KOPT-K1 (cell line): ENCODE measurements around the gene RNF150.
"Not testable (repeated sequence)": the region's sequence is repeated elsewhere in the genome, so short reads cannot be mapped to it uniquely, and the experiment has no call there.

Source experiments
- H3K27ac ChIP-seq: fragments of 200-600 bp; sonication (generic); 2 replicates; pipeline ENCODE4 v1.5.1; 2016; ENCODE audit warnings: antibody characterized with exemption, mild to moderate bottlenecking, low read depth, low read length; ENCODE audit not compliant: poor library complexity, severe bottlenecking
- H3K36me3 ChIP-seq: fragments of 200-600 bp; sonication (generic); 2 replicates; pipeline ENCODE4 v1.5.1; 2017; ENCODE audit warnings: antibody characterized with exemption, mild to moderate bottlenecking, low read length, moderate library complexity; ENCODE audit not compliant: insufficient read depth
- H3K9me3 ChIP-seq: fragments of 200-600 bp; sonication (generic); 2 replicates; pipeline ENCODE4 v1.5.1; 2017; ENCODE audit warnings: antibody characterized with exemption, low read length, mild to moderate bottlenecking; ENCODE audit not compliant: insufficient read depth, poor library complexity, severe bottlenecking

Gene RNF150

GRCh38 chr4:141074098-141074878, 59.0 kb downstream of the RNF150 start:
- H3K36me3 ChIP-seq, result no peaks in the 10 kb centered on the region
- no peak overlapping the region for H3K27ac ChIP-seq
- H3K9me3 ChIP-seq, result no peaks in the 10 kb centered on the region

GRCh38 chr4:141066690-141067089, 66.6 kb downstream of the RNF150 start:
- H3K36me3 ChIP-seq, result no peaks in the 10 kb centered on the region
- H3K27ac ChIP-seq, result no peak overlapping the region
- H3K9me3 ChIP-seq, result no peaks in the 10 kb centered on the region

DNA sequence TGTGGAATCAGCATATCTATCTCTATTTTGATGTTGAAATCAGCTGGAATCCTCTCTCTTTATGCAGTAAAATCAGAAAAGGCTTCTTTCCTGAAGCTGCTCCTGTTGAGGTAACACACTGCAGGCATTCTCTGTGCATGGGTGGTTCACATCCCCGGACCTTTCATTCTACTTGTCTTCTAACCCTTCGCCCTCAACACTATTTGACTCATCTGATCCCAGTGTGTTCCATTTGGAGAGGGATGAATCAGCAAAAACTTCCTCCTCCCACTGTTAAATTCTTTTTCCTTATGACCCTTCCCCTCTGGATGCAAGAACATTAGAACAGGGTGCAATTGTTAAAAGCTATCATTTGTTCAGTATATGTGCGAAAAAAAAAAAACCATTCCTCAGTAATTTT, 67.4 kb downstream of the RNF150 start:
- no peaks in the 10 kb centered on the region for H3K9me3 ChIP-seq
- no peak overlapping the region for H3K27ac ChIP-seq
- no peaks in the 10 kb centered on the region for H3K36me3 ChIP-seq

GRCh38 chr4:141062651-141063050, 70.6 kb downstream of the RNF150 start:
- H3K36me3 ChIP-seq, result no peaks in the 10 kb centered on the region
- no peak overlapping the region for H3K27ac ChIP-seq
- no peaks in the 10 kb centered on the region for H3K9me3 ChIP-seq

GRCh38 chr4:141058591-141059512, 74.4 kb downstream of the RNF150 start:
- H3K9me3 ChIP-seq, result no peaks in the 10 kb centered on the region
- H3K27ac ChIP-seq, result no peak overlapping the region
- no peaks in the 10 kb centered on the region for H3K36me3 ChIP-seq

GRCh38 chr4:141057582-141057981, 75.7 kb downstream of the RNF150 start:
- Histone ChIP-seq H3K36me3 (no peaks in the 10 kb centered on the region), H3K9me3 (no peaks in the 10 kb centered on the region), H3K27ac (no peak overlapping the region)

GRCh38 chr4:141056473-141056872, 76.8 kb downstream of the RNF150 start:
- Histone ChIP-seq H3K36me3 (no peaks in the 10 kb centered on the region), H3K9me3 (peaks cover 7% of the 10 kb centered on the region), H3K27ac (no peak overlapping the region)

GRCh38 chr4:141054446-141054845, 78.8 kb downstream of the RNF150 start:
- peaks cover 21% of the 10 kb centered on the region for H3K9me3 ChIP-seq
- no peaks in the 10 kb centered on the region for H3K36me3 ChIP-seq
- no peak overlapping the region for H3K27ac ChIP-seq

- H3K9me3 ChIP-seq, result peaks cover 21% of the 10 kb centered on the region
- not testable (repeated sequence) for H3K27ac ChIP-seq, H3K36me3 ChIP-seq
Observed at GRCh38 chr4:141050999-141051398, 82.3 kb downstream of the RNF150 start.

- Histone ChIP-seq H3K36me3 (no peaks in the 10 kb centered on the region), H3K27ac (no peak overlapping the region), H3K9me3 (peaks cover 21% of the 10 kb centered on the region)
Observed at GRCh38 chr4:141047228-141047884, 85.9 kb downstream of the RNF150 start.

DNA sequence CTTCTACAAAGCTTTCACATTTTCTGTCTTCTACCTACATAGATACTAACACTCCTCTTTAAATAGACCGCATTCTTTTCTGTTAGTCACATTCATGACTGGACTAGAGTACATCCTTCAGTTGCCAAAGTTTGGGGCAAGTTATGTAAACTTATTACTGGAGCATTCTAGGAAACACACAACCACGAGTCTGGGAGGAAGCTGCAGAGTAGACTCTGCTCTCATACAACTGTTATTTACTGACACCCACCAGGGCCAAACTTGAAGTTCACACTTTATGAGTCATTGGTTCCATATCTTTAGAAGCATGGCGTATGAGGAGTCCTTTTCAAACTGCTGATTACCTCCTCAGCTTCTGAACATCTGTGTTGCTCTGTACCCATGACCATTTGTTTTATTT, 87.0 kb downstream of the RNF150 start:
- Histone ChIP-seq H3K27ac (no peak overlapping the region), H3K36me3 (no peaks in the 10 kb centered on the region), H3K9me3 (peaks cover 12% of the 10 kb centered on the region)

- Histone ChIP-seq H3K9me3 (peaks cover 8% of the 10 kb centered on the region), H3K36me3 (no peaks in the 10 kb centered on the region), H3K27ac (no peak overlapping the region)
Observed at GRCh38 chr4:141045848-141046247, 87.4 kb downstream of the RNF150 start.

DNA sequence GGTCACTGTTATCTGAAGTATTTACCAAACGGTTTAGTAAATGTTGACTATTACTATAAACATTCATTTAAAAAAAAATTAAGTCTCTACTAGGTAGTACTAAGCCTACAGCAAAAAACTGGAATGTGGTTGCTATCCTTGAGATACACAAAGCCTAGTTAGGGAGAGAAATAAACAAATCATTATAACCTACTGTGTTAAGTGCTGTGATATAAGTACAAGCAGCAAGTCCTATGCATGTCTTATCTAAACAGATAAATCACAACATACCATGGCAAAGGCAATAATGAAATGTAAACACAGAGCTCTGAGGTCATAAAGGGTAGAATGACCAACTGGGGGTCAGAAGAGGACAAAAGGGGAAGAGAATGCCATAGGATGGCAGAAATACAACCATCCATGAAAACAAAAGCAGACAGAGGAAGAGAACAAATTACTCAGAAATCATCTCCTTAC, 92.2 kb downstream of the RNF150 start:
- H3K27ac ChIP-seq, result no peak overlapping the region
- H3K36me3 ChIP-seq, result no peaks in the 10 kb centered on the region
- no peaks in the 10 kb centered on the region for H3K9me3 ChIP-seq

DNA sequence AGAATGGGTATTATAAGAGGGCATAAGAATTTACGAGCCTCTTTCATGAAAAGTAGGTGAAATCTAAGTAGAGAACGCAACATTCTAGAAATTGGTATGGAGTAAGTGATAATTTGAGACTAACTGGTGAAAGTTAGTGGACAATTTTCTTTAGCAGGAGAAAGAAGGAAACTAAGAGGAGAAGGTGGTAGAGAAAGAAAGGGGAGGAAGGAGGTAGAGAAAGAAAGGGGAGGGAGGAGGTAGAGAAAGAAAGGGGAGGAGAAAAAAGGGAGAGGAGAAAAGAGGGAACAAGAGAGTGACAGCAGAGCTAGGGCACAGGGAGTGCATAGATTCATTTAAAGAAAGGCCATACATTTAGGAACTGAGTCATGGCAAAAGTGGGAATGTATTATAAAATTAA, 94.1 kb downstream of the RNF150 start:
- H3K27ac ChIP-seq, result no peak overlapping the region
- H3K9me3 ChIP-seq, result no peaks in the 10 kb centered on the region
- no peaks in the 10 kb centered on the region for H3K36me3 ChIP-seq

DNA sequence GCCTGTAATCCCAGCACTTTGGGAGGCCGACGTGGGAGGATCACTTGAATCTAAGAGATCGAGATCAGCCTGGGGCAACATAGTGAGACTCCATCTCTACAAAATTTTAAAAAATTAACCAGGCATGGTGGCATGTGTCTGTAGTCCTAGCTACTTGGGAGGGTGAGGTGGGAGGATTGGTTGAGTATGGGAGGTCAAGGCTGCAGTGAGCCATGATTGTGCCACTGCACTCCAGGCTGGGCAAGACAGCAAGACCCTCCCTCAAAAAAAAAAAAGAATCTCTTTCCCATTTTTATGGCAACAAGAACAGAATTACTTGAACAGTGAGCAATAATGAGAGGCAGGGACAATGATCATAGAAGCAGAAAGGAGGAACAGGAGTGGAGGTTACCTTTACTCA, 94.8 kb downstream of the RNF150 start:
- Histone ChIP-seq H3K9me3 (peaks cover 4% of the 10 kb centered on the region), H3K27ac (no peak overlapping the region), H3K36me3 (no peaks in the 10 kb centered on the region)
